Measurements from ENCODE around the gene RTN3. TPM values are rescaled to one million over a fixed set of nuclear protein-coding genes. Genes with fewer than 3 reads are reported as not detected.
"Not testable (repeated sequence)": the region's sequence is repeated elsewhere in the genome, so short reads cannot be mapped to it uniquely, and the experiment has no call there.

The RTN3 gene
- total RNA-seq, 2 donors from 2014 or later: 48.9 to 67.7 TPM

DNA sequence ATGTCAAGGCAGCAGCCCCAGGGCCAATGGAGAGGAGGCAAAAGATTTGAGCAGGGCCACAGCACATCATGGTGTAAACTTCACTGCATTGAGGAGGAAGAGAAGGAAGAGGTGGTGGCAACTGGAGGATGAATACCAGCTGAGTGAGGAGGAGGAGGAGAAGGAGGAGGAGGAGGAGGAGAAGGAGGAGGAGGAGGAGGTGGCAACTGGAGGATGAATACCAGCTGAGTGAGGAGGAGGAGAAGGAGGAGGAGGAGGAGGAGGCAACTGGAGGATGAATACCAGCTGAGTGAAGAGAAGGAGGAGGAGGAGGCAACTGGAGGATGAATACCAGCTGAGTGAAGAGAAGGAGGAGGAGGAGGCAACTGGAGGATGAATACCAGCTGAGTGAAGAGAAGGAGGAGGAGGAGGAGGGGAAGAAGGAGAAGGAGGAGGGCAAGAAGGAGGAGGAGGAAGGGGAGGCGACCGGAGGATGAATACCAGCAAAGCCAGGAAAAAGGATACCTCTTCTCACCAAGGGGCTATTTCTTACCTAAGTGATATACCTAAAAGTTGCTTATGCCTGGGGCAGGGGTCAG, 90.5 kb downstream of the RTN3 start:
- not testable (repeated sequence) for H3K27ac Mint-ChIP-seq; H3K9me3 Mint-ChIP-seq; H3K36me3 Mint-ChIP-seq; ATAC-seq; DNase-seq (ENCODE audit: low spot score in 2 of 2)

- ATAC-seq (no peak), DNase-seq (ENCODE audit: low spot score in 2 of 2) (no peak)
- Mint-ChIP-seq H3K36me3 (no peaks in the 10 kb centered on the region), H3K27ac (no peak overlapping the region), H3K9me3 (no peaks in the 10 kb centered on the region)
Measured at GRCh38 chr11:63775191-63775590, 93.9 kb downstream of the RTN3 start.

DNA sequence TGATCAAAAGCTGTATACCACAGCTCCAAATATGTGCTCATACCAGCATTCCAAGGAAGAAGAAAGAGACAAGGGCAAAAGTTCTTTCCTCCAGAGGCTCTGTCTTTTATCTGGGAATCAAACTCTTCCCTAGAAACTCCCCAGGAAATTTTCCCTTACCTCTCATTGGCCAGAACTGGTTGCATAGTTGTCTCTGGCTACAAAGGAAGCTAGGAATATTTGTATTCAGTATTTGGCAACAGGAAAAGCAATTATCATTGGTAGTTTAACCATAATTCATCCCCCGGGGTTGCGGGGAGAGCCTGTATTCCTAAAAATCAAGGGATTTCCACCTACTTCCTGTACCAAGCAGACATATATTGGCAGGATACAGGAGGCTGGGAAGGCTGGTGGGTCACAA, 97.7 kb downstream of the RTN3 start:
- ATAC-seq: no peak
- Mint-ChIP-seq H3K36me3 (no peaks in the 10 kb centered on the region), H3K9me3 (no peaks in the 10 kb centered on the region), H3K27ac (no peak overlapping the region)
- no peak for DNase-seq (ENCODE audit: low spot score in 2 of 2)

DNA sequence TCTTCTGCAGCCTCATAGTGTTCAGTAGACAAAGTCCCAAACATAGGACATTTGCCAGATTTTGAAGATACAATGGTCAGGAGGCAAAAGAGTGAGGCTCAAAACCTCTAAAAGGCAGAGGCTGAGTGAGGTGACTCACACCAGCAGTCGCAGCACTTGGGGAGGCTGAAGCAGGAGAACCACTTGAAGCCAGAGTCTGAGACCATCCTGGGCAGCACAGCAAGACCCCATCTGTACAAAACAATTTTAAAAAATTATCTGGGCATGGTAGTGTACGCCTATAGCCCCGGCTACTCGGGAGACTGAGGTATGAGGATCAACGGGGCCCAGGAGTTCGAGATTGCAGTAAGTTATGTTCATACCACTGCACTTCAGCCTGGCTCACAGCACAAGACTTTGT, 101.4 kb downstream of the RTN3 start:
- DNase-seq (ENCODE audit: low spot score in 2 of 2): no peak
- Mint-ChIP-seq H3K36me3 (no peaks in the 10 kb centered on the region), H3K27ac (no peak overlapping the region), H3K9me3 (no peaks in the 10 kb centered on the region)
- ATAC-seq: no peak

- Mint-ChIP-seq H3K27ac (no peak overlapping the region), H3K9me3 (no peaks in the 10 kb centered on the region), H3K36me3 (no peaks in the 10 kb centered on the region)
- DNase-seq (ENCODE audit: low spot score in 2 of 2): no peak
- no peak for ATAC-seq
Measured at GRCh38 chr11:63783925-63784592, 102.8 kb downstream of the RTN3 start.

DNA sequence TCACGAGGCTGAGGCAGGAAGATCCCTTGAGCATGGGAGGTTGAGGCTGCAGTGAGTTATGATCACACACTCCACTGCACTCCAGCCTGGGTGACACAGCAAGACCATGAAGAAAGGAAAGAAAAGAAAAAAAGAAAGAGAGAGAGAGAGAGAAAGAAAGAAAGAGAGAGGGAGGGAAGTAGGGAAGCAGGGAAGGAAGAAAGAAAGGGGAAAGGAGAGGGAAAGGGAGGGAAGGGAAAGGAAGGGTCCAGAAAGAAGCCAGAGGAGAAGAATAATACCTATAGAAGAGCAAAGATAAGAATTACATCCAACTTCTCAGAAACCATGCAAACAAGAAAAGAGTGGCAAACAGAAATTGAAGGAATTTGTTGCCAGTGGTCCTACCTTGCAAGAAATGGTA, 104.5 kb downstream of the RTN3 start:
- ATAC-seq (no peak), DNase-seq (ENCODE audit: low spot score in 2 of 2) (no peak)
- peaks cover 0 to under 1% of the 10 kb centered on the region in 2 donors for H3K36me3 Mint-ChIP-seq
- no peak overlapping the region for H3K27ac Mint-ChIP-seq
- H3K9me3 Mint-ChIP-seq: no peaks in the 10 kb centered on the region

GRCh38 chr11:63791495-63792167, 110.3 kb downstream of the RTN3 start:
- H3K9me3 Mint-ChIP-seq: peaks cover 6 to 11% of the 10 kb centered on the region in 2 donors
- ATAC-seq: no peak
- DNase-seq (ENCODE audit: low spot score in 2 of 2): no peak
- H3K27ac Mint-ChIP-seq: peak overlapping the region in 1 of 2 donors; percentile 73
- peaks cover 0 to 17% of the 10 kb centered on the region in 2 donors for H3K36me3 Mint-ChIP-seq

DNA sequence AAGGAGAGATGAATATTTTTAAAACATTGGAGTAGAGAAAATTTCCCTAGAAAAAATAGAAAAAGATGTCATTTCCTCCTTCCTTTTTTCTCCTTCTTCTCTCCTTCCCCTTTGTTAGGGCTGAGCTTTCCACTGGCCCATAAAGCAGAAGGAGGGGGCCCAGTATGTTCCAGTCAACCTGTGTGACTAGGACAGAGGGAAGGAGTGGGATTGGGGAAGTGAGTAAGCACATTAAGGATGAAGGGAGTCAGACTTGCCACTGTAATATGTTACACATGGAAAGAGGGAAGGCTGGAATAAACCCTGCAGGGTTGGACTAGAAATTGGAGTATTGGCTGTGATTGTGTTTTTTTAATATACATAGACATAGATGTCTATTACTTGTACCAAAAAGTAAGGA, 111.9 kb downstream of the RTN3 start:
- peaks cover 6 to 11% of the 10 kb centered on the region in 2 donors for H3K9me3 Mint-ChIP-seq
- H3K36me3 Mint-ChIP-seq: peaks cover 0 to 17% of the 10 kb centered on the region in 2 donors
- DNase-seq (ENCODE audit: low spot score in 2 of 2): no peak
- no peak overlapping the region for H3K27ac Mint-ChIP-seq
- ATAC-seq: no peak

GRCh38 chr11:63795066-63795465, 113.8 kb downstream of the RTN3 start:
- ATAC-seq (no peak), DNase-seq (ENCODE audit: low spot score in 2 of 2) (no peak)
- H3K36me3 Mint-ChIP-seq: peaks cover 0 to 17% of the 10 kb centered on the region in 2 donors
- no peak overlapping the region for H3K27ac Mint-ChIP-seq
- H3K9me3 Mint-ChIP-seq: peaks cover 6 to 11% of the 10 kb centered on the region in 2 donors

DNA sequence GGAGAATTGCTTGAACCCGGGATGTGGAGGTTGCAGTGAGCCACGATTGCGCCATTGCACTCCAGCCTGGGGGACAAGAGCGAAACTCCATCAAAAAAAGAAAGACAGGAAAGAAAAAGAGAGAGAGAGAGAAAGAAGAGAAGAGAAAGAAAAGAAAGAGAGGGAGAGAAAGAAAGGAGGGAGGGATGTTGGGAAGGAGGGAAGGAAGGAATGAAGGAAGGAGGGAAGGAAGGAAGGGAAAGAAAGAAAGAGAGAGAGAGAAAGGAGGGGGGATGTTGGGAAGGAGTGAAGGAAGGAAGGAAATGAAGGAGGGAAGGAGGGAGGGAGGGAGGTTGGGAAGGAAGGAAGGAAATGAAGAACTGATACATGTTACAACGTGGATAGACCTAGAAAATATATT, 119.6 kb downstream of the RTN3 start:
- no peaks in the 10 kb centered on the region for H3K36me3 Mint-ChIP-seq
- H3K9me3 Mint-ChIP-seq: no peaks in the 10 kb centered on the region
- DNase-seq (ENCODE audit: low spot score in 2 of 2): no peak
- no peak for ATAC-seq
- H3K27ac Mint-ChIP-seq: no peak overlapping the region

- ATAC-seq: no peak
- no peak for DNase-seq (ENCODE audit: low spot score in 2 of 2)
Measured at GRCh38 chr11:63802637-63803414, 121.5 kb downstream of the RTN3 start.

DNA sequence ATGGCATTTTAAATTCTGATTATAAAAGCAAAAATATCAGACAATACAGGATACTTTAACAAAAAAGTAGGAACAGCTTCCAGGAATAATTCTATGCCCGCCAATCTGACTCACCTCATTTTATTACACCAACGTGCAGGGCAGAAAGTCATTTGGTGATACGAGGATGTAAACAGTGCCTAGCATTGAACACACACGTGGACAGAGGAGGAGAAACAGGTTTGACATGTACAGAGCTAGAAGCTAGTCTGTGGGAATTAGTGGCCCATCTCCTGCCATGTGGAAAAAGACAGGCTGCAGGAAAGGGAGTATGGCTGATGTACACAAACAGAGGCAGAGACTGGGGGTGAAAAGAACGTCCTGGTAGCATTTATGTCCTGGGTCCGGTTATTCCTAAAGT, 123.0 kb downstream of the RTN3 start:
- Mint-ChIP-seq H3K36me3 (no peaks in the 10 kb centered on the region), H3K9me3 (no peaks in the 10 kb centered on the region), H3K27ac (no peak overlapping the region)
- ATAC-seq (no peak), DNase-seq (ENCODE audit: low spot score in 2 of 2) (no peak)

More at GRCh38 chr11:63802637-63803414, 121.5 kb downstream of the RTN3 start:
- peak overlapping the region in 1 of 2 donors; percentile 22 for H3K27ac Mint-ChIP-seq
- no peaks in the 10 kb centered on the region for H3K36me3 Mint-ChIP-seq
- no peaks in the 10 kb centered on the region for H3K9me3 Mint-ChIP-seq

DNA sequence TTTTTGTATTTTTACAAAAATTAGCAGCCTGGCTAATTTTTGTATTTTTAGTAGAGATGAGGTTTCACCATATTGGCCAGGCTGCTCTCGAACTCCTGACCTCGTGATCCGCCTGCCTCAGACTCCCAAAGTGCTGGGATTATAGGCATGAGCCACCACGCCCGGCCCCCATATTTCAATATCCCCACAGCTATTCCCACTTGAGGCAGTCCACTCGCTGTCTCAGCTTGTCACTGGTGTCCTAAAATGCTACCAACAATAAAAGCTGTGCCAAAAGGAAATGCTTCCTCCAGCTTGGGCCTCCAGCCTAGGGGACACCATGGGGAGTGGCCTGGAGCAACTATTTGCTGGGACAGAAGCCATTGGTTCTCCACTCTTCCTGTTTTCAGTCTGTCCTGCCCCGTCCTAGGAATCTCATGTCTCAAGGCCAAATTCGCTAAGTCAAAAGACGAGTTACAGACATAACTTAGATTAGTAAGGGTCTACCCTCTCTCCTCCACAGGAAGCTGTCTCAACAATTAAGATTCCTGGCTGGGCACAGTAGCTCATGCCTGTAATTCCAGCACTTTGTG, 124.6 kb downstream of the RTN3 start:
- no peaks in the 10 kb centered on the region for H3K36me3 Mint-ChIP-seq
- no peak overlapping the region for H3K27ac Mint-ChIP-seq
- ATAC-seq (no peak), DNase-seq (ENCODE audit: low spot score in 2 of 2) (no peak)
- H3K9me3 Mint-ChIP-seq: no peaks in the 10 kb centered on the region

Other genes starting within 250 kb of the RTN3 start
- not detected for gene PLAAT5, start 190.3 kb upstream of the RTN3 start, total RNA-seq
- not detected for gene LGALS12, start 175.4 kb upstream of the RTN3 start, total RNA-seq
- 10 to 100 TPM; 11.6 to 34.1 TPM for gene PLAAT4, start 144.7 kb upstream of the RTN3 start, total RNA-seq
- not detected for gene PLAAT2, start 118.1 kb upstream of the RTN3 start, total RNA-seq
- gene PLAAT3, start 67.1 kb upstream of the RTN3 start, total RNA-seq: 1 to 10 TPM; 6.3 to 9.4 TPM
- 10 to 100 TPM; 14.5 to 26.9 TPM for gene ATL3, start 10.1 kb upstream of the RTN3 start, total RNA-seq
- 1 to 10 TPM in 1 of 2 donors, under 1 TPM in 1; 0.16 to 2.2 TPM for gene ZFTA, start 87.3 kb downstream of the RTN3 start, total RNA-seq
- gene SPINDOC, start 132.0 kb downstream of the RTN3 start, total RNA-seq: 10 to 100 TPM; 30.8 to 39.0 TPM
- gene MARK2, start 157.6 kb downstream of the RTN3 start, total RNA-seq: 10 to 100 TPM; 26.6 to 30.6 TPM
- under 1 TPM; 0.09 to 0.99 TPM for gene RCOR2, start 235.7 kb downstream of the RTN3 start, total RNA-seq

All from activated naive CD4-positive, alpha-beta T cell treated with anti-CD3 and anti-CD28 coated beads, Interleukin-2, amount 50 U/mL, for 72 hours (primary cell).